ENCODE results near the gene TEDC2.
A peak's percentile ranks its signal among the peaks of the same experiment; 100 is the strongest.
"Not testable (repeated sequence)": the region's sequence is repeated elsewhere in the genome, so short reads cannot be mapped to it uniquely, and the experiment has no call there.

Gene TEDC2

DNA sequence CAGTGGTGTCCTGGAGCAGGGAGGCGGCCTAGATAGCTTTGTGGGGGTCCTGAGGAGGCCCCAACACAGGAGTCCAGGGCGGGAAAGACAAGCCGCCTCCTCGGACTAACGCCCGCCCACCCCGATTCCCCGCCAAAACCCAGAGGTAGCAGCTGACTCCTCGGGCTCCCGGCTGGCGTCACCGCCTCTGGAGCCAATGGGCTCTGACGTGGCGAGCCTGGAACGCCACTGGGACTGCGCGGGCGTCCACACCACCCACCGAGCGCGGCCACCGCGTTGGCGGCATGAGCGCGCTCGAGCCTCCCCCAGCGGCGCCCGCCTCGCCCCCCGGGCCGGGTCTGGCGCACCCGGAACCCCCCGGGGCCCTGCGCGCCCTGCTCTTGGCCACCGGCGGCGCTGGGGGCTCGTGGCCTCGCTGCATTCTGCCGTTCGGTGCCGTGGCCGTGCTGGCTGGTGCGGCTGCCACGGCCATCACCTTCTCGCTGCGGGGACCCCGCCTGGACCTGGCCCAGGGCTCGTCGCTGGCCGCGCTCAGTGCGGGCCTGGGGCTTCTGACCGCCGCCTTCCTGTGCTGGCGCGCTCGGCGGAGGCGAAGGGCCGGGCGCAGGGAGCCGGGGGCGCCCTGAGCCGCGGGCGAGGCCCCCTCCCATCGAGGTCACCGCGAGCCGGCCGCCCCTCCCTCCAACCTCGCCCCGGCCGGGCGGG lies 7.8 kb downstream of the TEDC2 start:
- no peak for DNase-seq

DNA sequence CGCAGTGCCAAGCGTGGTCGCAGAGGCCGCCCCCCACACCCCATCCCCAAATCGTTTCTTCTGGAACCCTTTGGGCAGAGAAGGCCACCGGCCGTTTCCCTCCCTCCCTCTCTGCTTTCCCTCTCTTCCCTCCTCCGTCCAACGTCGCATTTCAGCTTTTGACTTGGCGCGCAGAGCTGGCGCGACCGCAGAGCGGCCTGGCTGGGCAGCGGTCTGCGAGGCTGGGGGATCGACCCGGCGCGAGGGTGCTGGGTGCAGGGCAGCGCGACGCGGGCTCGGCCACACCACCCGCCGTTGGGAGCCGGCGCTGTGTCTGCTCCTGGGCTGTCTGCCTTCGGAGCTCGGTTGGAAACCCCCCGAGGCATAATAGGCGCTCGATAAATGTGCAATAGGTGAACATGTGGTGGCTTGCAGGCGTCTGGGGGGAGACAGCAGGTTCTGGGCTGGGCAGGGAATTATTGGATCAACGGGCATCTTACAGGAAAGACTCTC lies 8.4 kb downstream of the TEDC2 start:
- DNase-seq = no peak

DNA sequence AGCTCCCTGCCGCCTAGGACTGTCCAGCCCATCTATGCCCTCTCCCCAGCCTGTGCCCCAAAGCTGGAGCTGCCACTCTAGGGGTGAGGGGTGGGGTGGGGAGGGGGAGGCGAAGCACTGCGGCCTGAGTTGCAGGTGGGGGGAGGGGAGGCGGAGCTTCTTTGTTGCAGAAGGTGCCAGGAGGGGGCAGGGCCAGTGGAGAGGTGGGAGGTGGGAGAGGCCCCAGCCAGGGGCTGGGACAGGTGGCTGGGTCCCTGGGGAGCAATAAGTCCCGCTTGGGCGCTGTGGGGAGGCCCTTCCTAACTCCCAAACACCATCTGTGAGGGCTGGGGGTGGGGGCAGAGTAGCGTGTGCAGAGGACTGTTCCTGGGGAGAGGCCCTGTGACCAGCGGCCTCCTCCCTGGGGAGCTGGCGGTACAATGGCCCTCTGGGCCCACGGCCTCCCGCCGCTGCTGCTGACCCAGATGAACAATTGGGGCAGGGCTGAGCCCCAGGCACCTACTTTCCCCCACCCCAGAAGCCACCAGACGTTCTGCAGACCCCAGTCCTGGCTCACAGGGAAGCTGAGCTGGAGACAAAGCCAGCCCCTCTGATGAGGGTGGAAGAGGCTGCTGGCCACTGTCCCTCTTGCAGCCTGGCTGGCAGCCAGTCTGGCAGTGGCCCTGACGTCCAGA lies 9.0 kb downstream of the TEDC2 start:
- DNase-seq = peak in 1 of 2 donors; percentile 31

DNA sequence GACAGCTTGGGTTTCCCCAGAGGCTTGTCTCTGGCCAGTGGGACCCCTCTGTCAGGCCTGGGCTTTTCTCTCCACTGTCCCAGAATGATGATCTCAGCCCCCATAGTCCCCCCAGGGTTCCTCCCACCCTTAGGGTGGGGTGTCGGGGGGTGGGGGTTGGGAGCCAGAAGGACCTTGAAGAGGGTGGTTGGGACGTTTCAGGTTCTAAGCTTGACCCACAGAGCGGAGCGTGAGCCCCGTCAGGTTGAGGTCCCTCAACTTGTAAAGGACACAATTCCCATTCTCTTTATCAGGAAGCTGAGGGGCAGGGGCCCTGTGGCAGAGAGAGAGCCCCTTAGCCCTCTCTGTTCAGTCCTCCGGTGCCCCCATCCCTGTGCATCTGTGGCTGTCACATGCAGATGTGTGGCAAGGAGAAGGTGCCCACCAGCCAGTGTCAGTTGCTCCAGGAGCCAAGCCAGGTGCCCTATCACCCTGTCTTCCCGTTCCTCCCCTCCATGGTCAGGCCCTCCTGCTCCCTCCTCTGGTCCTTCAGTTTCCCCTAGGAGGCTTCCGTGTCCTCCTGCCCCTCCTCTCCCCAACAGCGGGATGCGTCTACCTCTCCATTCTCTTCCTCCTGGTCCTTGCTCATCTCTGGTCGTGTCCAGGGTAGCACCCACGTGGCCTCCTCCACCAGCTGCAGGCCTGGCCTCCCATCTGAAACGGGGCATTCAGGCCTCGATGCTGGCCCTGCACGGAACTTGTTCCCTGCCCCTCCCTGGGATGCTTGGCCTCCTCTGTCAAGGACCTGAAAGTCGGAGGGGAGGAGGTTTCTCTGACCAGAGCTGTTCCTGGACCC lies 9.7 kb downstream of the TEDC2 start:
- DNase-seq = no peak

DNA sequence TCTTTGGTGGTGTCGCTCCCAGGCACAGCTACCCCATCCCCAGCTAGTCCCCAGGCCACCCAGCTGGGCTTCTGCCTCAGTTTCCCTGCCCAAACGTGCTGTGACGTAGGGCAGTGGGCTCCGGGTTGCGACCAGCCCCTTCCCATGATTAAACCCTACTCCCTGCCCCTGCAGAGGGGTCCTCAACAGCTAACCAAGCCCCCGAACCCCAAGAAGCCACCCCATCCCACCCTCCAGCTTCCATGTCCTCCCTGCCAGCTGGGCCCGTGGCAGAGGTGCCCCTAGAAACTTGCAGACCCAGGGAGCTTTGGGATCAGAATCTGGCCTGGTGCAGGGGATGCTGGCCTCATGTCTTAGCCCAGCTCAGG lies 10.3 kb downstream of the TEDC2 start:
- no peak for DNase-seq

DNA sequence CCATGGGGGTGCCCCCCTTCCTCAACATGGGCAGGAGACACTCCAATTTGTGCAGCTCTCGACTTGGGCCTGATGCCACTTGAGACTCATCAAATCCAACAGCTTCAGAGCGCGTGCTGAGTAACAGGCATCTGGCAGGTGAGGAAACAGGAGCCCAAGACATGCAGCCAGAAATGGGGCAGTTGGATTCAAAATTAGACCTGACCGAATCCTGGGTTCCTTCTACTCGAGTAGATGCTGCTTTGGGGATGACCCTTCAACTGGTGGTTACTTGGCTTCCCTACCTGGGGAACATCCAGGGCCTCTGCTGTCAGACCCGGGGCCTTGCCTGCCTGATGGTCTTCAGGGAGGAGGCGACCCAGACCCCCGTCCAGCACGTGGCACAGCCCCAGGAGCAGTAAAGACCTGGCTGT lies 10.7 kb downstream of the TEDC2 start:
- DNase-seq = no peak

DNA sequence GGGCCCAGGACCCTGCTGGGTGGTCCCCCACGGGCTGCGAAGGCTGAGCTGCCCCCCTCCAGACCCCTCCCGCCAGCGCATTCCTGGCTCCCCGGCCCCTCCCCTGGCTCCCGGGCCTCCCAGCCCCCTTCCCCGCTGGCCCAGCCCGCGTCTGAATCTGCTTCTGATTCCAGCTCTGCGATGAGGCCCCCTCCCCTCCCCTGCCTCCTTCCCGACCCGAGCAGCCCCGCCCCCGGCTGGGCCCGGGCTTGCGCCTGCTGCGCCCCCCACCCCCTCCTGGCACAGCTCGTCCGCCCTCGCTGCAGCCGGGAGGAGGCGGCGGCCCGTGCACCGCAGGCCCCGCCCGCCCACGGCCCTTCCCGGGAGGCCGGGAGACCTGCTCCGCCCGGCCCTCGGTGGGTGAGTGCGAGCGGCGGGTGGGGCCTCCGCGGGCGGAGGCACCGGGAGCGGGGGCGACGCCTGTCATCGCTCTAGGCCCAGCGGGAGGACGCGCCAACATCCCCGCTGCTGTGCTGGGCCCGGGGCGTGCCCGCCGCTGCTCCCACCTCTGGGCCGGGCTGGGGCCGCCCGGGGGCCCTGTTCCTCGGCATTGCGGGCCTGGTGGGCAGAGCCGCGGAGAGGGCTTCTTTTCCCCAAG lies 11.2 kb downstream of the TEDC2 start, which contains the start of gene NTN3:
Gene NTN3, plus strand, starts transcription at position 282 of the 637 bp plus-strand sequence. CDS start 405 bp downstream, outside the sequence.
- no peak for DNase-seq

DNA sequence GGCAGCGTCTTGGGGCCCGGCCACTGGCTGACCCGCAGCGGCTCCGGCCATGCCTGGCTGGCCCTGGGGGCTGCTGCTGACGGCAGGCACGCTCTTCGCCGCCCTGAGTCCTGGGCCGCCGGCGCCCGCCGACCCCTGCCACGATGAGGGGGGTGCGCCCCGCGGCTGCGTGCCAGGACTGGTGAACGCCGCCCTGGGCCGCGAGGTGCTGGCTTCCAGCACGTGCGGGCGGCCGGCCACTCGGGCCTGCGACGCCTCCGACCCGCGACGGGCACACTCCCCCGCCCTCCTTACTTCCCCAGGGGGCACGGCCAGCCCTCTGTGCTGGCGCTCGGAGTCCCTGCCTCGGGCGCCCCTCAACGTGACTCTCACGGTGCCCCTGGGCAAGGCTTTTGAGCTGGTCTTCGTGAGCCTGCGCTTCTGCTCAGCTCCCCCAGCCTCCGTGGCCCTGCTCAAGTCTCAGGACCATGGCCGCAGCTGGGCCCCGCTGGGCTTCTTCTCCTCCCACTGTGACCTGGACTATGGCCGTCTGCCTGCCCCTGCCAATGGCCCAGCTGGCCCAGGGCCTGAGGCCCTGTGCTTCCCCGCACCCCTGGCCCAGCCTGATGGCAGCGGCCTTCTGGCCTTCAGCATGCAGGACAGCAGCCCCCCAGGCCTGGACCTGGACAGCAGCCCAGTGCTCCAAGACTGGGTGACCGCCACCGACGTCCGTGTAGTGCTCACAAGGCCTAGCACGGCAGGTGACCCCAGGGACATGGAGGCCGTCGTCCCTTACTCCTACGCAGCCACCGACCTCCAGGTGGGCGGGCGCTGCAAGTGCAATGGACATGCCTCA lies 12.0 kb downstream of the TEDC2 start:
- DNase-seq = no peak

DNA sequence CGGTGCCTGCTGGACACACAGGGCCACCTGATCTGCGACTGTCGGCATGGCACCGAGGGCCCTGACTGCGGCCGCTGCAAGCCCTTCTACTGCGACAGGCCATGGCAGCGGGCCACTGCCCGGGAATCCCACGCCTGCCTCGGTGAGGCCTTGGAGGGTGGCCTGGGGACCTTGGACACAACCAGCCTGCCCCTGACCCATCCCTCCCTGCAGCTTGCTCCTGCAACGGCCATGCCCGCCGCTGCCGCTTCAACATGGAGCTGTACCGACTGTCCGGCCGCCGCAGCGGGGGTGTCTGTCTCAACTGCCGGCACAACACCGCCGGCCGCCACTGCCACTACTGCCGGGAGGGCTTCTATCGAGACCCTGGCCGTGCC lies 12.6 kb downstream of the TEDC2 start:
- DNase-seq = no peak

DNA sequence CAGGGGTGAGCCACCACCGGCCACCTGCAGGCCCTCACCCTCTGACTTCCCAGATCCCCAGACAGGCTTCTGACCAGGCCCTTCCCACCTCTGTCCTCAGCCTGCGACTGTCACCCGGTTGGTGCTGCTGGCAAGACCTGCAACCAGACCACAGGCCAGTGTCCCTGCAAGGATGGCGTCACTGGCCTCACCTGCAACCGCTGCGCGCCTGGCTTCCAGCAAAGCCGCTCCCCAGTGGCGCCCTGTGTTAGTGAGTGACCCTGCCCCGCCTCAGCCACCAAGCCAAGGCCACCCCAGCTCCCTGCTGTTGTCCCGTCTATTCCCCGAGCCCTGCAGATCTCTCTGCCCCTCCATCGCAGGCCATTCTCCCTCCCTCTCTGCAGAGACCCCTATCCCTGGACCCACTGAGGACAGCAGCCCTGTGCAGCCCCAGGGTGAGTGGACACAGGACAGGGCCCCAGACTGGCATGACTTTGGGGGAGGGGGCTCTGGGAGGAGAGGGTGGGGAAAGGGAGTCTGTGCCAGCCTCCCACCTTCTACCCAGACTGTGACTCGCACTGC lies 13.1 kb downstream of the TEDC2 start:
- no peak for DNase-seq

GRCh38 chr16:2473446-2473926 lies 13.6 kb downstream of the TEDC2 start:
- peak in 1 of 2 donors; percentile 38 for DNase-seq

DNA sequence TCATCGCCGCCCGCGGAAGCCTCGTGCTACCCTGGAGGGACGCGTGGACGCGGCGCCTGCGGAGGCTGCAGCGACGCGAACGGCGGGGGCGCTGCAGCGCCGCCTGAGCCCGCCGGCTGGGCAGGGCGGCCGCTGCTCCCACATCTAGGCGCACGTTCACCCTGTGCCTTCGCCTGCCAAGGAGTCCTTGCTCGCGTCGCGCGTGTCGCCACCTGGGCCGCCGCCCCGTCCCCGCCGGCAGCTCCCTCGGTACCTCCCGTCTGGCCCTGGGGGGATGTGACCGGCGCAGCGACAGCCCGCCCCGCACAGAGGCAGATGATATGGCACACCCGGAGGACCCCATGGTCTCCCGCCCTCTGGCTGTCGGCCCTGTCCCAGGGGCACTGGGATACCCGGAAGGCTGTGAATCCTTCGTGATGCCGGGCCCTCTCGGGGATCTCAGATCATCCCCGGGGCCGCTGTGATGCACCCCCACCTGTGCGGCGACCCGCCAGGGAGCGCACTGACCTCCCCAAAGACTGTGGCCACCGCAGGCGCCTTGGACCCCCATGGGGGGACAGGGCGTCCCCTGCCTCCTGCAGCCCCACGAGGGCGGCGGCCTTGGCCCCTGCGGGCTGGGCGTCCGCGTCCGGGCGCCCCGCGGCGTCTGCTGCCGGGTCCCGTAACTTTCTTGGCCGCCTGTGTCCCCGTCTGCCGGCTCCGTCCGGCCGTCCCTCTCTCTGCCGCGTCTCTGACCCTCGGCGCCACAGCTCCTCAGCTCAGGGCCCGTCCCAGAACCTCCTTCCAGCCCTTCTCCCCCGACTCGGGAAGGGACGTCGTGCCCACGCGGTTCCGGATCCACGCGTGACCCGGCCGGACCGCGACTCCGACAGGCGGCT lies 14.3 kb downstream of the TEDC2 start:
- DNase-seq = peak; percentile 65 to 69

GRCh38 chr16:2474877-2475412 lies 15.0 kb downstream of the TEDC2 start, which contains the start of gene TBC1D24:
TBC1D24 (plus strand) TSS chr16:2475127; CDS start chr16:2496149, 21,022 bp downstream.
- peak; percentile 87 to 89 for DNase-seq

- peak; percentile 19 to 36 for DNase-seq
These were observed 15.8 kb downstream of the TEDC2 start for GRCh38 chr16:2475413-2476344.

- DNase-seq = no peak
These were observed 16.4 kb downstream of the TEDC2 start for GRCh38 chr16:2476345-2476720.

DNA sequence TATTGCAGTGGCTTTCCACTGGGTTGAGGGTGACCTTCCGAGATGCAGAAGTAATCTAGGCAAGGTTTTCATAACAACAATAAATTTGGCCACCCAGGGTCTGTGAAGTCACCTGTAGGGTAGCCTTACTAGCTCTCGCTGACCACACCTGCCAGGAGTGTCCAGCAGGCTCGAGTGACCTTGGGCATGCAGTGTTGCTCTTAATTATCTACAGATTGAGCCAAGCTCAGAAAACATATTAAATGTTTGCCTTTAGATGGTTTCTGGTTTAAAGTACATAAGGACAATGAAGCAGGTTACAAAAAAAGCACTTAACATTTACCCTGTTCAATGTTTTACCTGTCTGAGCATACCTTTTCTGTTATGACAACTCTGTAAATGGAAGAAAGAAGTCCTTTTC lies 16.8 kb downstream of the TEDC2 start:
- no peak for DNase-seq

GRCh38 chr16:2477327-2477726 lies 17.4 kb downstream of the TEDC2 start:
- DNase-seq = no peak

GRCh38 chr16:2478279-2478678 lies 18.4 kb downstream of the TEDC2 start:
- no peak for DNase-seq

GRCh38 chr16:2479996-2480395 lies 20.1 kb downstream of the TEDC2 start:
- not testable (repeated sequence) for DNase-seq
